DND-41 (cell line): Measurements from ENCODE around the gene ATP9B.

Source experiments
- CTCF ChIP-seq: IDR thresholded peaks from 2 replicates; pipeline ENCODE4 v1.5.1; 2012; ENCODE audit warnings: borderline replicate concordance, low read length, moderate library complexity, mild to moderate bottlenecking; ENCODE audit not compliant: poor library complexity, severe bottlenecking; ENCODE audit errors: extremely low read depth
- EZH2 ChIP-seq: IDR thresholded peaks from 3 replicates; pipeline ENCODE4 v1.6.1; 2012; ENCODE audit warnings: borderline replicate concordance, low read depth, mild to moderate bottlenecking, moderate library complexity, low read length, inconsistent platforms; ENCODE audit not compliant: severe bottlenecking

GRCh38 chr18:79043288-79043687 lies 25.9 kb upstream of the ATP9B start:
- TF ChIP-seq CTCF (no peak), EZH2 (no peak)
